Mucosa of stomach (tissue), 1 donor: Measurements from ENCODE around the gene DGKE.

ENCODE experiments used
- H3K27me3 ChIP-seq: one replicate; pipeline ENCODE4 v1.7.0; 2013; ENCODE audit warnings: mild to moderate bottlenecking, low read length; ENCODE audit not compliant: control insufficient read depth, insufficient read depth
- H3K36me3 ChIP-seq: one replicate; pipeline ENCODE4 v1.7.0; 2013; ENCODE audit warnings: low read length; ENCODE audit not compliant: control insufficient read depth, insufficient read depth
- H3K4me1 ChIP-seq: one replicate; pipeline ENCODE4 v1.7.0; 2013; ENCODE audit warnings: mild to moderate bottlenecking, low read length; ENCODE audit not compliant: control insufficient read depth, insufficient read depth
- H3K4me3 ChIP-seq: one replicate; pipeline ENCODE4 v1.7.0; 2013; ENCODE audit warnings: low read length
- H3K9ac ChIP-seq: one replicate; pipeline ENCODE4 v1.7.0; 2013; ENCODE audit warnings: mild to moderate bottlenecking, low read length, moderate library complexity
- H3K9me3 ChIP-seq: one replicate; pipeline ENCODE4 v1.7.0; 2013; ENCODE audit warnings: mild to moderate bottlenecking, low read length, moderate library complexity; ENCODE audit not compliant: control insufficient read depth
- donor health status: Pancreatic carcinoma.

Gene DGKE

DNA sequence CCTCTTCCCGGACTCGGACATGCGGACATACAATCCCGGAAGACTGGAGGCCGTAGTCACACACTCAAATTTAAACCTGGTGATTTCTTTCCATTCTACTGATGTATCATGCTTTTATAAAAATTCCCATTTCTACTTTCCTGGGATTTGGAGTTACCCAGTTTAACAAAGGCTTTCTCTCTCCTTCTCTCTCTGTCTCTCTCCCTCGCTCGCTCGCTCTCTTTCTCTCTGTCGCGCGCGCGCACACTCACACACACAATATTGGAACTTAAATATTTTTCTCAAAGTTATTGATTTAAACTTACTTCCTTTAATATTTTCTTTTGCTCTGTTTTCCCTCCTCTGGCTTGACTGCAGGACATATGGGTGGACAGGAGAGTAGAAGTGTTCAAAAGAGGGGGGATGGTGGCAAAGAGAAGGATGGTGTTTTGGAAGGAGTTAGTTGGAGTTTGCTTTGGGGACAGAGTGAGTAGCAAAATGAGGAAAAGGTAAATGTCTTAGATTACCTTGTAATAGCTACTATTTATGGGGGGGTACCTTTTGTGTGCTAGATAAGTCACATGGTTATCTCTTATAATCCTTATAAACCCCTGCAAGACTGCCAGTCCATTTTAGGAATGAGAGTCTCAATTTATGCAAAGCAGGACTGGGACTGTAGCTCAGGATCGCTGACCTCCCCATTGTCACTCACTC is 80.8 kb downstream of the DGKE start:
- peaks cover 43% of the 10 kb centered on the region for H3K4me1 ChIP-seq

DNA sequence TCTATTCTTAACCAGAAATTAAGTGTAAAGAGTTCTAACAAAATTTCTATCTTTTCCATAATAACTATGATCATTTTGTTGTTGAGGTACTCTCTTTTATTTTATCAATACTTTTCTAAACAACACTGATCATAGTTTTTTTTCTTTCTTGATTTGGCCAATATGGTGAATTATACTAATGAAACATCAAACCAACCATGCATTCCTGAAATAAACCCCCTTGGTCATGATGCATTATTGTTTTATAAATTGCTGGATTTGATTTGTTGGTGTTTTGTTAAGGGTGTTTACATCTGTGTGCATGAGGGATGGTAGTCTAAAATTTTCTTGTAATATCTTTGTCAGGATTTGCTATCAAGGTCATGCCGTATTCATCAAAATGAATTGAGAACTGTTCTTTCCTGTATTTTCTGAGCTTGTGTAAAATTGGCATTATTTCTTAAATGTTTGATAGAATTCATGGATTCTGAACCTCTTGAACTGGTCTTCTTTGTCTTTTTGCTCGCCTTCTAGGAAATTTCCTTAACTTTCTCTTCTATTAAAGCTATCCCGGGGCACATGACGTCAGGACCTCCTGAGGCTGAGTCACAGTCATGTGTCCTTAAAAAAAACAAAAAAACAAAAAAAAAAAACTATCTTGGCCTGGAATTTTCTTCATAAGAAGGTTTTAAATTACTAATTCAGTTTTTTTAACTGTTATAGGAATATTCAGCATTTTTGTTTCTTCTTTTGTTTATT is 83.8 kb downstream of the DGKE start:
- Histone ChIP-seq H3K9ac (no peak overlapping the region), H3K9me3 (no peaks in the 10 kb centered on the region), H3K36me3 (no peaks in the 10 kb centered on the region), H3K27me3 (no peaks in the 10 kb centered on the region), H3K4me1 (peaks cover 23% of the 10 kb centered on the region), H3K4me3 (no peak overlapping the region)

More for the DNA sequence above, 80.8 kb downstream of the DGKE start:
- H3K27me3 ChIP-seq = no peaks in the 10 kb centered on the region
- H3K9me3 ChIP-seq = no peaks in the 10 kb centered on the region
- H3K36me3 ChIP-seq = no peaks in the 10 kb centered on the region
- peak overlapping the region; percentile 98 for H3K9ac ChIP-seq
- peak overlapping the region; percentile 44 for H3K4me3 ChIP-seq

DNA sequence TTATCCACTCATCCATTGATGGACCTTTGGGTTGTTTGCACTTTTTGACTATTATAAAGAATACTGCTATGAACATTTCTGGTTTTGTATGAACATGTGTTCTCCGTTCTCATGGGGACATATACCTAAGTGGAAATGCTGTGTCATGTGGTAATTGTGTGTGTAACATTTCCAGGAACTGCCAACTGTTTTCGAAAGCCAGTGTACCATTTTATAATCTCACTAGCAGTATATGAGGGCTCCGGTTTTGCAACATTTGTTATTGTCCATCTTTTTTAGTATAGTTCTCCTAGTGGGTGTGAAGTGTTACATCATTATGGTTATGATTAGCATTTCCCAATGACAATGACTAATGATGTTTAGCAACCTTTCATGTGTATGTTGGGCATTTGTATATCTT is 85.0 kb downstream of the DGKE start:
- no peak overlapping the region for H3K9ac ChIP-seq
- H3K4me3 ChIP-seq = no peak overlapping the region
- H3K4me1 ChIP-seq = peaks cover 23% of the 10 kb centered on the region
- no peaks in the 10 kb centered on the region for H3K27me3 ChIP-seq
- H3K9me3 ChIP-seq = no peaks in the 10 kb centered on the region
- no peaks in the 10 kb centered on the region for H3K36me3 ChIP-seq
